H9 (cell line): Measurements from ENCODE around the gene OR52H1. TPM values are rescaled to one million over a fixed set of nuclear protein-coding genes. Genes with fewer than 3 reads are reported as not detected.

Experiments
- DNase-seq: peaks from one replicate; pipeline ENCODE4 v3.0.0-alpha.2; 2017
- H2AFZ ChIP-seq: one replicate; pipeline ENCODE4 v1.6.1; 2013; ENCODE audit warnings: mild to moderate bottlenecking, low read length, control low read depth, moderate library complexity
- H2AK5ac ChIP-seq: 2 replicates; pipeline ENCODE4 v1.6.1; 2013; ENCODE audit warnings: low read length, control low read depth, mixed read lengths; ENCODE audit not compliant: insufficient read length
- H2BK120ac ChIP-seq: one replicate; pipeline ENCODE4 v1.6.1; 2013; ENCODE audit warnings: low read depth, mild to moderate bottlenecking, low read length, control low read depth, inconsistent platforms; ENCODE audit not compliant: poor library complexity, severe bottlenecking
- H2BK12ac ChIP-seq: 2 replicates; pipeline ENCODE4 v1.6.1; 2013; ENCODE audit warnings: low read length, control low read depth, mixed read lengths, low read depth; ENCODE audit not compliant: insufficient read length
- H2BK15ac ChIP-seq: 2 replicates; pipeline ENCODE4 v1.6.1; 2013; ENCODE audit warnings: low read depth, low read length, control low read depth
- H2BK20ac ChIP-seq: one replicate; pipeline ENCODE4 v1.6.1; 2013; ENCODE audit warnings: low read depth, mild to moderate bottlenecking, low read length, control low read depth, inconsistent platforms; ENCODE audit not compliant: poor library complexity, severe bottlenecking
- H2BK5ac ChIP-seq: 2 replicates; pipeline ENCODE4 v1.6.1; 2013; ENCODE audit warnings: low read length, control low read depth, mixed read lengths; ENCODE audit not compliant: insufficient read length
- H3K14ac ChIP-seq: 2 replicates; pipeline ENCODE4 v1.6.1; 2013; ENCODE audit warnings: low read length, control low read depth; ENCODE audit not compliant: insufficient read depth
- H3K18ac ChIP-seq: 2 replicates; pipeline ENCODE4 v1.6.1; 2013; ENCODE audit warnings: low read depth, mild to moderate bottlenecking, mixed read lengths, low read length, control low read depth; ENCODE audit not compliant: insufficient read length
- H3K23ac ChIP-seq: 2 replicates; pipeline ENCODE4 v1.6.1; 2013; ENCODE audit warnings: low read length, control low read depth, mixed read lengths, low read depth; ENCODE audit not compliant: insufficient read length
- H3K23me2 ChIP-seq: 2 replicates; pipeline ENCODE4 v1.6.1; 2013; ENCODE audit warnings: low read depth, mild to moderate bottlenecking, mixed read lengths, low read length, control low read depth; ENCODE audit not compliant: insufficient read length, poor library complexity, severe bottlenecking
- H3K27ac ChIP-seq: 2 replicates; pipeline ENCODE4 v1.5.1; 2013; ENCODE audit warnings: low read length, control low read depth, mixed read lengths, low read depth; ENCODE audit not compliant: insufficient read length
- H3K27me3 ChIP-seq: 2 replicates; pipeline ENCODE4 v1.6.1; 2013; ENCODE audit warnings: low read length, control low read depth, inconsistent platforms; ENCODE audit not compliant: insufficient read depth
- H3K4ac ChIP-seq: 2 replicates; pipeline ENCODE4 v1.6.1; 2013; ENCODE audit warnings: low read depth, mild to moderate bottlenecking, control low read depth, inconsistent platforms, low read length, moderate library complexity
- H3K4me1 ChIP-seq: 2 replicates; pipeline ENCODE4 v1.6.1; 2013; ENCODE audit warnings: low read length, control low read depth, inconsistent platforms; ENCODE audit not compliant: insufficient read depth
- H3K4me2 ChIP-seq: 2 replicates; pipeline ENCODE4 v1.6.1; 2013; ENCODE audit warnings: low read length, control low read depth, mixed read lengths; ENCODE audit not compliant: insufficient read length, insufficient read depth
- H3K56ac ChIP-seq: 2 replicates; pipeline ENCODE4 v1.6.1; 2013; ENCODE audit warnings: low read depth, mild to moderate bottlenecking, mixed read lengths, low read length, control low read depth; ENCODE audit not compliant: insufficient read length
- H3K79me1 ChIP-seq: 2 replicates; pipeline ENCODE4 v1.6.1; 2013; ENCODE audit warnings: low read depth, mild to moderate bottlenecking, moderate library complexity, low read length, control low read depth, inconsistent platforms; ENCODE audit not compliant: insufficient read depth, poor library complexity, severe bottlenecking
- H3K79me2 ChIP-seq: 2 replicates; pipeline ENCODE4 v1.6.1; 2013; ENCODE audit warnings: low read length, control low read depth, inconsistent platforms; ENCODE audit not compliant: insufficient read depth
- H3K9ac ChIP-seq: 2 replicates; pipeline ENCODE4 v1.6.1; 2013; ENCODE audit warnings: low read length, control low read depth, mixed read lengths; ENCODE audit not compliant: insufficient read length; ENCODE audit errors: extremely low read depth
- H3K9me3 ChIP-seq: one replicate; pipeline ENCODE4 v1.6.1; 2013; ENCODE audit warnings: low read depth, low read length, inconsistent platforms; ENCODE audit not compliant: control insufficient read depth
- H3T11ph ChIP-seq: one replicate; pipeline ENCODE4 v1.6.1; 2013; ENCODE audit warnings: mild to moderate bottlenecking, low read length, control low read depth, inconsistent platforms
- H4K20me1 ChIP-seq: one replicate; pipeline ENCODE4 v1.6.1; 2013; ENCODE audit not compliant: control insufficient read depth, insufficient read length, insufficient read depth
- H4K5ac ChIP-seq: 2 replicates; pipeline ENCODE4 v1.6.1; 2013; ENCODE audit warnings: low read depth, mild to moderate bottlenecking, mixed read lengths, low read length, control low read depth; ENCODE audit not compliant: insufficient read length
- H4K8ac ChIP-seq: replicated peaks from 2 replicates; pipeline ENCODE4 v1.6.1; 2013; ENCODE audit warnings: low read length, control low read depth, mixed read lengths, low read depth; ENCODE audit not compliant: insufficient read length
- H4K91ac ChIP-seq: 2 replicates; pipeline ENCODE4 v1.6.1; 2013; ENCODE audit warnings: low read depth, mild to moderate bottlenecking, moderate library complexity, mixed read lengths, low read length, control low read depth; ENCODE audit not compliant: insufficient read length
- H3K27ac Mint-ChIP-seq, 3 experiments: 2 replicates in 2 of 3; 3 replicates in 1 of 3; pipeline ENCODE4 v1.8.0; 2020 to 2021; ENCODE audit warnings: mixed read lengths in 3 of 3, mild to moderate bottlenecking in 1 of 3, moderate library complexity in 1 of 3
- H3K27me3 Mint-ChIP-seq: 2 replicates; pipeline ENCODE4 v1.8.0; 2021; ENCODE audit warnings: low read depth, mild to moderate bottlenecking, moderate library complexity, mixed read lengths
- H3K36me3 Mint-ChIP-seq, 3 experiments: 2 replicates in 2 of 3; 3 replicates in 1 of 3; pipeline ENCODE4 v1.8.0; 2020 to 2021; ENCODE audit warnings: low read depth in 3 of 3, mixed read lengths in 3 of 3; ENCODE audit not compliant: insufficient read depth in 1 of 3
- H3K4me1 Mint-ChIP-seq, 2 experiments: 2 replicates each; pipeline ENCODE4 v1.8.0; 2020; ENCODE audit warnings: mixed read lengths in 2 of 2
- H3K4me3 Mint-ChIP-seq, 2 experiments: 2 replicates in 1 of 2; 3 replicates in 1 of 2; pipeline ENCODE4 v1.8.0; 2020 to 2021; ENCODE audit warnings: mild to moderate bottlenecking in 2 of 2, mixed read lengths in 2 of 2, moderate library complexity in 1 of 2
- H3K9me3 Mint-ChIP-seq, 2 experiments: 2 replicates in 1 of 2; 3 replicates in 1 of 2; pipeline ENCODE4 v1.8.0; 2020; ENCODE audit warnings: mild to moderate bottlenecking in 2 of 2, mixed read lengths in 2 of 2, moderate library complexity in 1 of 2
- WGBS: extraction: QIAGEN DNeasy Blood & Tissue Kit; methylation state at CpG from one replicate; pipeline ENCODE4 v1.1.7; 2013; ENCODE audit warnings: missing lambda C conversion rate, low lambda C conversion rate, mixed read lengths; ENCODE audit not compliant: insufficient read length; ENCODE audit errors: extremely low coverage; 5-methylcytosine and 5-hydroxymethylcytosine counted together
- total RNA-seq: library from RNA; stranded (reverse); gene quantifications from 2 replicates; pipeline ENCODE4 v1.2.1, GENCODE V29; 2021
- TF ChIP-seq, protein P1 (sequence below): fragments of 200-600 bp; sonication (generic); conservative IDR thresholded peaks from 3 replicates; pipeline ENCODE4 v1.8.0; 2021; ENCODE audit warnings: antibody characterized with exemption, mild to moderate bottlenecking

Gene OR52H1
- total RNA-seq, 1 experiment from 2014 or later = not detected

GRCh38 chr11:5564259-5565019, 16.1 kb upstream of the OR52H1 start:
- Mint-ChIP-seq H3K4me1 (no peaks in the 10 kb centered on the region), H3K36me3 (no peaks in the 10 kb centered on the region), H3K27ac (no peak overlapping the region), H3K4me3 (no peak overlapping the region), H3K9me3 (no peaks in the 10 kb centered on the region), H3K27me3 (no peaks in the 10 kb centered on the region)
- Histone ChIP-seq H3K4me1 (no peaks in the 10 kb centered on the region), H3K4me2 (no peak overlapping the region), H3K23ac (no peak overlapping the region), H3K9me3 (no peaks in the 10 kb centered on the region), H3K14ac (no peak overlapping the region), H4K91ac (no peak overlapping the region), H3K27ac (no peak overlapping the region), H3K56ac (no peak overlapping the region), H2AK5ac (no peak overlapping the region), H3K9ac (no peak overlapping the region), H3K4ac (no peak overlapping the region), H2BK120ac (no peak overlapping the region), H3K18ac (no peak overlapping the region), H2BK15ac (no peak overlapping the region), H2AFZ (no peak overlapping the region), H3K23me2 (no peaks in the 10 kb centered on the region), H3K27me3 (no peaks in the 10 kb centered on the region), H3K79me1 (no peaks in the 10 kb centered on the region), H2BK12ac (no peak overlapping the region), H4K20me1 (no peaks in the 10 kb centered on the region), H2BK20ac (no peak overlapping the region), H3T11ph (no peak overlapping the region), H4K5ac (no peak overlapping the region), H2BK5ac (no peak overlapping the region), H4K8ac (no peak overlapping the region), H3K79me2 (no peaks in the 10 kb centered on the region)
- WGBS = no CpG with 5 or more reads among the region's 1 CpG
- no peak for DNase-seq
- TF ChIP-seq, protein P1, sequence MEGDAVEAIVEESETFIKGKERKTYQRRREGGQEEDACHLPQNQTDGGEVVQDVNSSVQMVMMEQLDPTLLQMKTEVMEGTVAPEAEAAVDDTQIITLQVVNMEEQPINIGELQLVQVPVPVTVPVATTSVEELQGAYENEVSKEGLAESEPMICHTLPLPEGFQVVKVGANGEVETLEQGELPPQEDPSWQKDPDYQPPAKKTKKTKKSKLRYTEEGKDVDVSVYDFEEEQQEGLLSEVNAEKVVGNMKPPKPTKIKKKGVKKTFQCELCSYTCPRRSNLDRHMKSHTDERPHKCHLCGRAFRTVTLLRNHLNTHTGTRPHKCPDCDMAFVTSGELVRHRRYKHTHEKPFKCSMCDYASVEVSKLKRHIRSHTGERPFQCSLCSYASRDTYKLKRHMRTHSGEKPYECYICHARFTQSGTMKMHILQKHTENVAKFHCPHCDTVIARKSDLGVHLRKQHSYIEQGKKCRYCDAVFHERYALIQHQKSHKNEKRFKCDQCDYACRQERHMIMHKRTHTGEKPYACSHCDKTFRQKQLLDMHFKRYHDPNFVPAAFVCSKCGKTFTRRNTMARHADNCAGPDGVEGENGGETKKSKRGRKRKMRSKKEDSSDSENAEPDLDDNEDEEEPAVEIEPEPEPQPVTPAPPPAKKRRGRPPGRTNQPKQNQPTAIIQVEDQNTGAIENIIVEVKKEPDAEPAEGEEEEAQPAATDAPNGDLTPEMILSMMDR = no peak
